Measurements from ENCODE around the gene DPM3.
"Not testable (repeated sequence)": the region's sequence is repeated elsewhere in the genome, so short reads cannot be mapped to it uniquely, and the experiment has no call there.

DPM3 gene, protein sequence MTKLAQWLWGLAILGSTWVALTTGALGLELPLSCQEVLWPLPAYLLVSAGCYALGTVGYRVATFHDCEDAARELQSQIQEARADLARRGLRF

GRCh38 chr1:155139895-155140629, at the start of gene DPM3:
Gene DPM3, minus strand, starts transcription at chr1:155140531. Its CDS starts 291 bp downstream, at chr1:155140240.
- peak; percentile 71 for DNase-seq

- DNase-seq, result not testable (repeated sequence)
These were observed 49.6 kb upstream of the DPM3 start for GRCh38 chr1:155189926-155190325.

- no peak for DNase-seq
These were observed 47.9 kb upstream of the DPM3 start for GRCh38 chr1:155188268-155188667.

GRCh38 chr1:155187456-155187891, 47.1 kb upstream of the DPM3 start:
- no peak for DNase-seq

GRCh38 chr1:155186794-155187455, 46.6 kb upstream of the DPM3 start:
- no peak for DNase-seq

- DNase-seq, result peak; percentile 52
These were observed 45.9 kb upstream of the DPM3 start for GRCh38 chr1:155186067-155186793.

DNA sequence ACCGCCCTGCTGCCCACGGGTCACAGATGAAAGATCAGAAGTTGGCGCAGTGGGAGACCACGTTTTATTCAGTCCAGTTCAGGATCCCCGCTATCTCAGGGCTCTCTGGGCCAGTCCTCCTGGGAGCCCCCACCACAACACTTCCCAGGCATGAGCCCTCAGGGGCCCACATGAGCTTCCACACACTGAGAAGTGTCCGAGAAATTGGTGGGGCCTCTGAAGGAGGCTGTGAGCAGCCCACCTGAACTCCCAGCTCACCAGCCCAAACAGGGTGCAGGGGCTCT, 45.4 kb upstream of the DPM3 start:
- DNase-seq, result no peak

GRCh38 chr1:155184835-155185782, 44.8 kb upstream of the DPM3 start:
- DNase-seq, result no peak

DNA sequence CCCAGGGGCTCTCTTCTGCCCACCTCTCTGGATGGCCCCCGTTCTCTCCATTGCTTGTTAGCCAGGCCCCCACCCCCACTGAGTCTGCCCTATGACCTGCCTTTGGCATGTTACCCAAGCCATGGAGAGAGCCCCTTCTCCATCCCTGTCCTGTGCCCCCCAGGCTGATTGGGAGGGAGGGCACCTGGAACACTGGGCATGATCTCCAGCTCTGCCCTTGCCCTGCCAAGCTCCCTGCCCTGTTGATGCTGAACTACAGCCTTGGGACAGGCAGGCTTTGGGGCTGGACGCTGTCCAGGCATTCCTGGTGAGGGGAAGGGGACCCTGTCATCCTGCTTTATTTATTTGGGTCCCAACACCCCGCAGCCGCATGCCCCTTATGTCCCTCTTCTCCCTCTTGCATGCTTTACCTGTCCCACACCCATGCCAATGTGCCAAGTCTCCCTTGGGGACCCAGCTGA, 44.0 kb upstream of the DPM3 start:
- DNase-seq, result no peak

DNA sequence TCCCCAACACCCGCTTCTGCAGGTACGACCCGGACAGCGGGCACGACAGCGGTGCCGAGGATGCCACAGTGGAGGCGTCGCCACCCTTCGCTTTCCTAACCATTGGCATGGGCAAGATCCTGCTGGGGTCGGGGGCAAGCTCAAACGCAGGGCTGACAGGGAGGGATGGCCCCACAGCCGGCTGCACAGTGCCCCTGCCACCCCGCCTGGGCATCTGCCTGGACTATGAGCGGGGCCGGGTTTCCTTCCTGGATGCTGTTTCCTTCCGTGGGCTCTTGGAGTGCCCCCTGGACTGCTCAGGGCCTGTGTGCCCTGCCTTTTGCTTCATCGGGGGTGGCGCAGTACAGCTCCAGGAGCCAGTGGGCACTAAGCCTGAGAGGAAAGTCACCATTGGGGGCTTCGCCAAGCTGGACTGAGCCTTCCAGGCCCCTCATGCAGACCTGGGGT, 43.5 kb upstream of the DPM3 start:
- no peak for DNase-seq

- DNase-seq, result no peak
These were observed 41.8 kb upstream of the DPM3 start for GRCh38 chr1:155182052-155182550.

DNA sequence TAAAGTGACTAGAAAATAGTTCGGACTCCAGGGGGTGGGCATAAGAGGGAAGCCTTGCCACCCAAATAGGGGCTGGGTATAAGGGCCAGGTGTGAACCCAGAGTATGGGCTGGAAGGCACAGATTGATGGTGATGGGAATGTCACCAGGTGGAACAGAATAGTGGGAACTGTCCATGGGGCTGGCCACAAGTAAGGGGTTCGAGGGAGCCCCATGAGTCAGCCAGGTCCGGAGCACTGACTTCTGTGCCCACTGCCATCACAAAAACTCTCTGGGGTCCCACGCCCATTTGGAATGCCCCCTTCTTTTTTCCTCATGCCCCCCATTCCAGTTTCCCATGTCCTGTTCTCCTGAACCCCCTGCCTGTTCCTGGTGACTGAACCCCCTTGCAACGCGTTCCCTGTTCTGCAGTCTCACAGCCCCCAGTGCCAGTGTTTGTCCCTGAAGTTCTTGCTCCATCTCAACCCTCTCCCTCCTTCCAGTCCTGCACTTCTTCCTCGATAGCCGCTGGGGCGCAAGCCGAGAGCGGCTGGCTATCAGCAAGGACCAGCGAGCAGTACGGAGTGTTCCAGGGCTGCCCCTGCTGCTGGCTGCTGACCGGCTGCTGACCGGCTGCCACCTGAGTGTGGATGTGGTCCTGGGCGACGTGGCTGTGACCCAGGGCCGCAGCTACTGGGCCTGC, 41.2 kb upstream of the DPM3 start:
- no peak for DNase-seq

DNA sequence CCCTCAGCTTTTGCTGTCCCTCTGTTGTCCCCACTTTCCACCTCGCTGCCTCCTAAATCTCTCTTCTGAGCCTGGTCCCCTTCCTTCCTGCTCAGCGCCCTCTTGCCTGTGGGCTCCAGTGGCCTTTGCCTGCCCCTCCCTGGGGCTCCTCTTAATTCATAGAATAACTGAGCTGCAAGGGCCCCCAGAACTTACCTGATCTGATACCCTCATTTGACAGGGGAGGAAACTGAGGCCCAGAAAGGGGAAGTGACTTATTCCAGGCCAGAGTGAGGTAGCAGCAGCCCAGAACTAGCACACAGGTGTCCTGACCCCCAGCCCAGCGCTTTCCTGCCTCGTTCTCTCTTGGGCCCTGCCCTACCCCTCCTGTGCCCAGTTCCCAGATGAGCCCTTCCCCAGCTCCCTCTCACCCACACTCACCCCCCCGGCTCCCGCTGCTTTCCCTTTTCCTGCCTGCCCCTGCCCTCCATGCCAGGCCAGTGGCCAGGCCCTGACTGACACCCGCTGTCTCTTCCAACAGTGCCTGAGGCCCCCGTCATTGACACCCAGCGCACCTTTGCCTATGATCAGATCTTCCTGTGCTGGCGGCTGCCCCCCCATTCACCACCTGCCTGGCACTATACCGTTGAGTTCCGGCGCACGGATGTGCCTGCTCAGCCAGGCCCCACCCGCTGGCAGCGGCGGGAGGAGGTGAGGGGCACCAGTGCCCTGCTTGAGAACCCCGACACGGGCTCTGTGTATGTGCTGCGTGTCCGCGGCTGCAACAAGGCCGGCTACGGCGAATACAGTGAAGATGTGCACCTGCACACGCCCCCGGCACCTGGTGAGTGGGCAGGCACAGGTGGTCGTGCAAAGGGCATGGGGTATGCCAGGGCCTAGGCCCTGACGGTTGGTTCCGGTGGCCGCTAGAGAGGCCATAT, 39.0 kb upstream of the DPM3 start:
- no peak for DNase-seq

DNA sequence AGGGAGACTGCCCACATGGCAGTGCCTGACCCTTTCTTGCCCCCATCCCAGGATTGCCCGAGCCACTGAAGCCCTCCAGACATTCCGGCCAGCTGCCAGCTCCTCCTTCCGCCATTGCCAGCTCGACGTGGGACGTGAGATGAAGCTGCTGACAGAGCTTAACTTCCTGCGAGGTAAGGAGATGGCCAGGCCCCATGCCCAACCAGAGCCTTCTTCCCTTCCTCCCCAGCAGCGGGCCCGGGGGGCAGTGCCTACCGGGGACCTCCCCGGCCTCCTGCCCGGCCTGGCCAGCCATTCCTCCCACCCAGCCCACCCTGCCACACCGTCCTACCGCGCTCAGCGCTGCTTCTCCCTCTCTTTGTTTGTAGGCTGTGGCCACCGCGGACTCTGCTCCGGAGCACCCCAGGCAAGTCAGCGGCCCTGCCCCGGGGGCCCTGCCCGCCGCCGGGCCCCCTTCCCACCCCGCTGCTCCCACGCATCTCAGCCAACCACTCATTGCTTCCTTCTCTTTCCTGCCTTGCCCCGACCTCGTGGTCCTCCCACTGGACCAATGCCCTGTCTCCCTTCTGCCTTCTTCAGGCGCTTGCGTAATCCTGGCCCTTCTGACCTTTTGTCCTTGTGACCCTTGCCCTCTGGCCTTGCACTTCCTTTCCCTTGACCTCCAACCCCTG, 38.2 kb upstream of the DPM3 start:
- DNase-seq, result no peak

DNA sequence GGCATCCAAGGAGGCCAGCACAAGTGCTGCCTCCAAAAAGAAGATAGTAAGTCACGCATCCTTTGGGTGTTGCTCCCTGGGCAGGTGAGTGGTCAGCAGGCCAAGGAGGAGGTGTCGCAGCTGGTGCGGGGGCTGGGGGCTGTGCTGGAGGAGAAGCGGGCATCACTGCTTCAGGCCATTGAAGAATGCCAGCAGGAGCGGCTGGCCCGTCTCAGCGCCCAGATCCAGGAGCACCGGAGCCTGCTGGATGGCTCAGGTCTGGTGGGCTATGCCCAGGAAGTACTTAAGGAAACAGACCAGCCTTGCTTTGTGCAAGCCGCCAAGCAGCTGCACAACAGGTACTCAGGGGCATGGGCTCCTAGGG, 37.6 kb upstream of the DPM3 start:
- no peak for DNase-seq

GRCh38 chr1:155177192-155177917, 37.0 kb upstream of the DPM3 start:
- DNase-seq, result no peak

GRCh38 chr1:155176544-155177071, 36.3 kb upstream of the DPM3 start:
- peak; percentile 46 for DNase-seq

GRCh38 chr1:155175927-155176371, 35.6 kb upstream of the DPM3 start:
- DNase-seq, result no peak

Data from NCI-H187 treated with DMSO at 0.1 percent for 48 hours (cell line).